HS-5 (cell line): ENCODE results near the gene GPR6.

Experiments used
- DNase-seq: peaks from one replicate; pipeline ENCODE4 v3.0.0-alpha.2; 2012; ENCODE audit warnings: low read depth

GPR6 gene

GRCh38 chr6:109978174-109979032 lies at the start of gene GPR6:
GPR6 (plus strand) TSS chr6:109978311; CDS start chr6:109979113, 802 bp downstream.
- no peak for DNase-seq

- DNase-seq, result no peak
Observed at GRCh38 chr6:109934293-109934692, 43.8 kb upstream of the GPR6 start.

GRCh38 chr6:109939654-109940053 lies 38.5 kb upstream of the GPR6 start:
- DNase-seq, result peak; percentile 10

GRCh38 chr6:109944448-109944847 lies 33.7 kb upstream of the GPR6 start:
- no peak for DNase-seq

GRCh38 chr6:109945091-109945490 lies 33.0 kb upstream of the GPR6 start:
- no peak for DNase-seq

- no peak for DNase-seq
Observed at GRCh38 chr6:109946979-109947378, 31.1 kb upstream of the GPR6 start.

GRCh38 chr6:109949281-109950065 lies 28.6 kb upstream of the GPR6 start:
- no peak for DNase-seq

- DNase-seq, result no peak
Observed at GRCh38 chr6:109955491-109955890, 22.6 kb upstream of the GPR6 start.

- DNase-seq, result no peak
Observed at GRCh38 chr6:109958626-109959025, 19.5 kb upstream of the GPR6 start.

GRCh38 chr6:109961611-109962041 lies 16.5 kb upstream of the GPR6 start:
- peak; percentile 50 for DNase-seq

GRCh38 chr6:109962271-109962670 lies 15.8 kb upstream of the GPR6 start:
- DNase-seq, result no peak

- no peak for DNase-seq
Observed at GRCh38 chr6:109963598-109964170, 14.4 kb upstream of the GPR6 start.

GRCh38 chr6:109964949-109965348 lies 13.2 kb upstream of the GPR6 start:
- DNase-seq, result no peak

GRCh38 chr6:109966299-109966698 lies 11.8 kb upstream of the GPR6 start:
- DNase-seq, result no peak

- DNase-seq, result no peak
Observed at GRCh38 chr6:109977791-109978173, 329 bp upstream of the GPR6 start.

- no peak for DNase-seq
Observed at GRCh38 chr6:109979033-109979921, 1.2 kb downstream of the GPR6 start.

GRCh38 chr6:109984410-109984809 lies 6.3 kb downstream of the GPR6 start:
- DNase-seq, result no peak

- DNase-seq, result no peak
Observed at GRCh38 chr6:109987196-109987595, 9.1 kb downstream of the GPR6 start.

- DNase-seq, result no peak
Observed at GRCh38 chr6:109991201-109992101, 13.3 kb downstream of the GPR6 start.

- DNase-seq, result no peak
Observed at GRCh38 chr6:109998159-109998785, 20.2 kb downstream of the GPR6 start.
